ENCODE results near the gene RNF157.

- TF ChIP-seq POLR2A (IDR thresholded peaks at IDR 0.05) (no peak), EP300 (IDR thresholded peaks at IDR 0.05) (no peak)
Observed at GRCh38 chr17:76120658-76121008, 119.7 kb downstream of the RNF157 start.
